ENCODE data around the gene OR11L1. TPM values are rescaled to one million over a fixed set of nuclear protein-coding genes. Genes with fewer than 3 reads are reported as not detected.
A peak's percentile ranks its signal among the peaks of the same experiment; 100 is the strongest.

OR11L1 gene
- total RNA-seq, 4 donors from 2014 or later, result 0.68 TPM; not detected in 3

GRCh38 chr1:247854899-247855545, 13.3 kb upstream of the OR11L1 start:
- WGBS, 2 donors, result 87 to 89% methylated on average over 14 of the region's 14 CpGs
- no peaks in the 10 kb centered on the region for H3K9me3 ChIP-seq
- intact Hi-C loops (cut with DNase I), result no loop called here
- no peak for DNase-seq
- H3K36me3 ChIP-seq, result no peaks in the 10 kb centered on the region
- H3K27me3 ChIP-seq, result no peaks in the 10 kb centered on the region
- H3K27ac ChIP-seq, result no peak overlapping the region
- no peak overlapping the region for H3K4me3 ChIP-seq (replicated peaks in 1 of 3)
- H3K4me1 ChIP-seq, result peaks cover 4 to 16% of the 10 kb centered on the region in 2 donors
- no peak for TF ChIP-seq CTCF (IDR thresholded peaks at IDR 0.05)
- no peak for TF ChIP-seq POLR2A (IDR thresholded peaks at IDR 0.05)

GRCh38 chr1:247849616-247850015, 7.9 kb upstream of the OR11L1 start:
- intact Hi-C loops (cut with DNase I), result no loop called here
- no peak for TF ChIP-seq CTCF (IDR thresholded peaks at IDR 0.05)
- no peak for TF ChIP-seq POLR2A (IDR thresholded peaks at IDR 0.05)
- peaks cover 35 to 41% of the 10 kb centered on the region in 2 donors for H3K4me1 ChIP-seq
- H3K36me3 ChIP-seq, result no peaks in the 10 kb centered on the region
- peak overlapping the region in 1 of 3 donors; percentile 81 for H3K27ac ChIP-seq
- no peak overlapping the region for H3K4me3 ChIP-seq (replicated peaks in 1 of 3)
- WGBS, 2 donors, result 89 to 92% methylated on average over 1 of the region's 1 CpG
- H3K9me3 ChIP-seq, result no peaks in the 10 kb centered on the region
- DNase-seq, result no peak
- no peaks in the 10 kb centered on the region for H3K27me3 ChIP-seq

- WGBS, 2 donors, result 29 to 34% methylated on average over 7 of the region's 7 CpGs
- TF ChIP-seq POLR2A (IDR thresholded peaks at IDR 0.05), result no peak
- peak in 1 of 6 experiments; percentile 13 for TF ChIP-seq CTCF (IDR thresholded peaks at IDR 0.05)
- intact Hi-C loops (cut with DNase I), result no loop called here
Measured at GRCh38 chr1:247848346-247848745, 6.7 kb upstream of the OR11L1 start.

GRCh38 chr1:247845693-247846017, 4.0 kb upstream of the OR11L1 start:
- no peak for TF ChIP-seq POLR2A (IDR thresholded peaks at IDR 0.05)
- no peak for TF ChIP-seq CTCF (IDR thresholded peaks at IDR 0.05)
- intact Hi-C loops (cut with DNase I), result no loop called here
- peak overlapping the region; percentile 56 to 76 (median 63) for H3K27ac ChIP-seq
- 34 to 46% methylated on average over 5 of the region's 5 CpGs for WGBS, 2 donors
- H3K9me3 ChIP-seq, result no peaks in the 10 kb centered on the region
- peaks cover 34 to 43% of the 10 kb centered on the region in 2 donors for H3K4me1 ChIP-seq
- H3K36me3 ChIP-seq, result no peaks in the 10 kb centered on the region
- H3K4me3 ChIP-seq (replicated peaks in 1 of 3), result no peak overlapping the region
- peak in 1 of 2 donors; percentile 34 for DNase-seq
- H3K27me3 ChIP-seq, result no peaks in the 10 kb centered on the region

More at GRCh38 chr1:247848346-247848745, 6.7 kb upstream of the OR11L1 start:
- H3K27me3 ChIP-seq, result no peaks in the 10 kb centered on the region
- DNase-seq, result peak; percentile 60 to 64
- H3K4me1 ChIP-seq, result peaks cover 47 to 50% of the 10 kb centered on the region in 2 donors
- H3K36me3 ChIP-seq, result no peaks in the 10 kb centered on the region
- H3K4me3 ChIP-seq (replicated peaks in 1 of 3), result no peak overlapping the region
- peak overlapping the region; percentile 81 to 83 (median 82) for H3K27ac ChIP-seq
- no peaks in the 10 kb centered on the region for H3K9me3 ChIP-seq

- no peaks in the 10 kb centered on the region for H3K27me3 ChIP-seq
- H3K36me3 ChIP-seq, result no peaks in the 10 kb centered on the region
- no peak overlapping the region for H3K4me3 ChIP-seq (replicated peaks in 1 of 3)
- no peaks in the 10 kb centered on the region for H3K9me3 ChIP-seq
- H3K4me1 ChIP-seq, result peaks cover 34 to 43% of the 10 kb centered on the region in 2 donors
- no peak for TF ChIP-seq CTCF (IDR thresholded peaks at IDR 0.05)
- peak in 1 of 2 donors; percentile 52 for TF ChIP-seq POLR2A (IDR thresholded peaks at IDR 0.05)
- intact Hi-C loops (cut with DNase I), result no loop called here
- WGBS, 2 donors, result 27 to 32% methylated on average over 12 of the region's 12 CpGs
- peak; percentile 54 to 73 for DNase-seq
- H3K27ac ChIP-seq, result peak overlapping the region; percentile 56 to 76 (median 63)
Measured at GRCh38 chr1:247845011-247845692, 3.5 kb upstream of the OR11L1 start.
